GM19240 (cell line): ENCODE measurements around the gene ZPBP2.

ENCODE experiments used
- DNase-seq: peaks from one replicate; pipeline ENCODE4 v3.0.0; 2011; ENCODE audit warnings: low spot score; ENCODE audit not compliant: insufficient read length

Gene ZPBP2

DNA sequence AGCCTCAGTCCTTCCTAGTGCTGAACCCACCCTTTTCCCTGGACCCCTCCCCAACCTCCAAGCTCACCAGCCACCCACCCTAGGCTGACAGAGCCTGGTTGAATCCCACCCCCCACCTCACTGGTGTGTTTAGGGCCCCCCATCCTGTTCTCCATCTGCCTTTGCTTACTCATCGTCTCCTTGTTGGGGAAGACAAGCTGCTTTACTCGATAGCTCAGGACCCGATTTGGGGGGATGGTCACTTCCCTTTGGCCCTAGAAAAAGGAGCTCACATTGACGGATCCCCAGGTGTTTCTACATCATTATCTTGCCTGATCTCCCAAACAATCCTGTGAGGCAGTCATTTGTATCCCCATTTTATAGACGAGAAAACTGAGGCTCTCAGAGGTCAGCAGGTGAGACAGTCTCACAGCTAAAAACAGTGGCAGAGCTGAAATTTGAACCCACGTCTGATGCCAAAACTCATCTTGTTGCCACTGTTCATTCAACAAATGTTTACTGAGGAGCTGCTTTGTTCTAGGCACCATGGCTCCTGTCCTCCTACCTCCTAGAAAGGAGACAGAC lies 40.9 kb downstream of the ZPBP2 start:
- no peak for DNase-seq

DNA sequence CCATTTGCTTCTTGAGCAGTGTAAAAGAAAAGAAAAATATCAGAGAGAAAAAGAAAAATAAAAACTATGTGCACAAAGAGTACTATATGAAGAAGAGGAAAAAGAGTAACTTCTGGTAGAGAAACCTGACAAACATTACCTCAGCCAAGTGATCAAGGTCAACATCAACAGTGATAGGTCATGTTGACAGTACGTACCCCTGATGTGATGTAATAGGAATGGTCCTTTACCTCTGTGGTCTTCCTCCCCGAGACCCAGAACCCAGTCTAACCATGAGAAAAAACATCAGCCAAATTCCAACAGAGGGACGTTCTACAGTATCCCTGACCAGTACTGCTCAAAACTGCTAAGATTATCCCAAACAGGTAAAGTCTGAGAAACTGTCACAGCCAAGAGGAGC lies 46.0 kb downstream of the ZPBP2 start:
- no peak for DNase-seq

- no peak for DNase-seq
These were observed 47.6 kb downstream of the ZPBP2 start for GRCh38 chr17:39915559-39915958.

DNA sequence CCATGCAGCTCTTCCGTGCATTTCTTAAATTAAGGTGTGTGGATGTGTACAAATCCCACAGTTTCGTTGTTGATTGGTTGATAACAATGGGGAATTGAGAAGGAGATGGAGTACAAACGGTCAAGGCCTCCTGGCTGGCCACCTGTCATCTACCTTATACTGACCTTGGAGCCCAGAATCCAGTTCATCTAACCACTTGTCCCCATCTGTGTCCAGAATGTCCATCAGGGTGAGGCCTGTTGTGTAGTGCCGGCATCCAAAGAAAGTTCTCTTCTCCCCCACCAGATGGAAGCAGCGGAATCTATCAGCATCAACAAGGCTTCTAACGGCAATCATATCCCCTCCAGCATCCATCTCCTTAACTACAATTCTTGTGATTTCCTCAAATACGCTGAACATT lies 48.9 kb downstream of the ZPBP2 start:
- no peak for DNase-seq

GRCh38 chr17:39919087-39919683 lies 51.2 kb downstream of the ZPBP2 start:
- no peak for DNase-seq

- no peak for DNase-seq
These were observed 52.5 kb downstream of the ZPBP2 start for GRCh38 chr17:39920218-39921210.

DNA sequence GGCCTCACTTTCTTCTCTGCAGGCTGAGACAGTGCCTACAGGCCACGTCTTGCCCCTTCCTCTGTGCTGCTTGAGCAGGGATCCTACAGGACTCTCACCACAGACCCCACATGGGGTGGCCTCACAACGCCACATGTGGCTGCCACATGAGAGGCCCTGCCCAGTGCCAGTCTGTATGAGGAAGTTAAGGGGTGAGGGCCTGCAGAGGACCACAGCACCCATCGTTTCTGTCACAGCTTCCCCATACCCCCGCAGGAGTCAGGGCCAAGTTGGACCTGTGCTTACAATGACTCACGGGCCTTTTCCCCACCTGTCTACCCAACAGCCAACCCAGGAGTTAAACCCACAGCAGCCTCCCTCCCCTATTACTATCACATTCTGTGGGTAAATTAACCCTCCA lies 53.3 kb downstream of the ZPBP2 start:
- DNase-seq = no peak

DNA sequence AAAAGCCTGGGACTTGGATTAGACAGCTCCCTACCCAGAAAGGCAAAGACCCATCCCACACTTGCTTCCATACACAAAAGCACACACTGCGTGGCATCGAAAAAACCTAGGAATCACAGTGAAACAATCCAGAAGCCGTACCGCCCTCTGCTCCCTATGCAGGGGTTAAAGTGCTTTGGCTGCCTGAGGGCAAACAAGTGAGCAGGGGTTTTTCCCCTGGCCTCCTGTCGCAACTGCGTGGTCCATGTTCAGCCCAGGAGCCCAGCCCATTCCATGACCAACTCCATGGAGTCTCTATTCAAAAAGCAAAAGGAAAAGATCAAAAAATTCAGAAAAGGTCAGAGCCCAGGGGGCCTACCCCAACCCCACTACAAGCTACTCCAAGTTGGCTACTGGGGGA lies 54.0 kb downstream of the ZPBP2 start:
- no peak for DNase-seq

- DNase-seq = no peak
These were observed 55.2 kb downstream of the ZPBP2 start for GRCh38 chr17:39923230-39923629.

DNA sequence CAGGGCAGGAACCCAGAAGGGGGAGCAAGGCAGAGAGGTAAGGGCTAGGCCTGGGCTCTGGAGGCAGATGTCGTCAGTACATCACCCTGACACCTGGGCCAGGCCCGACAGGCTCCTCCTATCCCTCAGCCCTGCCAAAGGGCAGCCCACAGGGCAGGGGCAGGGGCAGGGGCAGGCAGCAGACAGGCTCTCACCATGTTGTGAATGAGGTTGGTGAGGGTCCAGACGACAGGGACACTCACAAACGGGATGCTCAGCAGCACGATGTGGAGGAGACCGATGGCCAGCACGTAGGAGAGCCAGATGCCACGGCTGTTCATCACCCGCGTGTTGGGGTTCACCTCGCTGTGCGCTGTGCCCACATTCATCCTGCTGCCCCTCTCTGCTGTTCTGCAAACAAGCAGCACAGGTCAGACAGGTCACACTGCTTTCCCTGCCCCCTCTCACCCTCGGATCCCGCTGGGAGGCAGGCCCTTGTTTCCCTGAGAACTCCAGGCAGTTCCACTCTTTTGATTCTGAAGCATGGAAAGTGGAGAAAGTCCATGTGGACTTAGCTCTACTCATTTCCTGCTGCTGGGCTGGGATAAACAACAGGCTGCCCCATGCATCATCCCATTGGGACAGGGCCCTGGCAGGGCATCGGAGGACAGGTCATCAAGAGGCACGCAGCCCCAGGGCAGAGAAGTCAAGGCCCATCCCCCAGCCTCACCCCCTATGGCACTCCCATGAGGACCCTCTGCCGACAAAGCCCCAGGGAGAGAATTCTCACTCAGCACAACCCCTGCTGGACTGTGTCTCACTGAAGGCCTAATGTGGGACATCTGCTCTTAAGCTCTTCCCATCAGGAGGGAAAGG lies 56.1 kb downstream of the ZPBP2 start:
- no peak for DNase-seq

DNA sequence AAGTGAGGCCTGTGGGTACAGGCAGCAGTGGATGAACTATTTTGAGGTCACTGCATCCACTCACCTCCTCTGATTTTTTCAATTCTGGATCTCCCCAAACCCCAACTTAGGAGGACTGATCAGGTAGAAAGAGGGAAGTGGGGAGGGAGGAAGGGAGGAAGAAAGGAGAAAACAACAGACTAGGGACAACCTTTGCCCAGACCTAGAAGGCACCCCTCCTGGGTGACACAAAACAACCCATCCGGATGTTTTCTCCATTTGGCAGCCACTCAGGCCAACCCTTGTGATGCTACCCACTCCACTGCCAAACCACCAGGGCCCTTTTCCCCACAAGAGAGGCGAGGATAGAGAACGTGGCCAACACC lies 56.7 kb downstream of the ZPBP2 start:
- DNase-seq = no peak

- DNase-seq = no peak
These were observed 57.5 kb downstream of the ZPBP2 start for GRCh38 chr17:39925282-39926134.

DNA sequence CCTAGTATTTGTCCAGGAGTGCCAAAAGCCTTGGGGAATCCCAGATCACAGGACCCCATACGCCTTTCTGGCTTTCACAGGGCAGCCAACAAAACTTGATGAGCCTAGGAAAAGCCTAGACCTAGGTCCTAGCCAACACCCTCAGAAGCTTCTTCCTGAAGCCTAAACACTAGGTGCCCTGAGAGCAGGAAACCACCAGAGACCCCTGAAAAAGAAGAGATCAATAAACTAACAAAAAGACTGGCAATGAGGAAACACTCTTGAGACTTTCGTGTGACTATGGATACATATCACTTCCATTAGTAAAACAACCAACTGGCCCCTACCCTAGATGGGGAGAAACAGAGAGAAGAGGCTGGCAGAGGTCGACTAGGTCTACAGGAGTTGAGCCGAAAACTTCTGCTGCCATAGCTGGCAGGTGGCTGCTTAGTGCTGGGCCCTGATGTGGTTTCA lies 58.2 kb downstream of the ZPBP2 start:
- no peak for DNase-seq

- no peak for DNase-seq
These were observed 58.6 kb downstream of the ZPBP2 start for GRCh38 chr17:39926588-39927100.
